Right forelimb (tissue), 1 donor: ENCODE measurements around the gene NTSR2.

Source experiments
- DNase-seq: peaks from one replicate; pipeline ENCODE4 v3.0.0-alpha.2; 2018

Gene NTSR2

DNA sequence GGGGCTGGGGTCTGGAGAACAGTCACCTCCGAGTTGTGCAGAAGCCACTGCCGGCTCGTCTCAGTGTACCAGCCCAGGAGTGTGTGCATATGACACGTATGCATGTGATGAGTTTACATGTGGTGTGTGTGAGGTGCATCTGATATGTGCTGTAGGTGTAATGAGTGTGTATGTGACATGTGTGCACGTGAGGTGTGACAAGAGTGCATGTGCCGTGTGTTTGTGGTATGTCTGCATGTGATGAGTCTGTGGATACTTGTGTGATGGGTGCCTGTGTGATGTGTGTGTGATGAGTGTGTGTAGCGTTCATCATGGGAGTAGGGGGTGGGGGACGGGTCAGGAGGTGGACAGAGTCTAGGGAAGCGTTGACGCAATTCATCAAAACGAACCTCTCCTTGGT lies 12.8 kb downstream of the NTSR2 start:
- DNase-seq: no peak

DNA sequence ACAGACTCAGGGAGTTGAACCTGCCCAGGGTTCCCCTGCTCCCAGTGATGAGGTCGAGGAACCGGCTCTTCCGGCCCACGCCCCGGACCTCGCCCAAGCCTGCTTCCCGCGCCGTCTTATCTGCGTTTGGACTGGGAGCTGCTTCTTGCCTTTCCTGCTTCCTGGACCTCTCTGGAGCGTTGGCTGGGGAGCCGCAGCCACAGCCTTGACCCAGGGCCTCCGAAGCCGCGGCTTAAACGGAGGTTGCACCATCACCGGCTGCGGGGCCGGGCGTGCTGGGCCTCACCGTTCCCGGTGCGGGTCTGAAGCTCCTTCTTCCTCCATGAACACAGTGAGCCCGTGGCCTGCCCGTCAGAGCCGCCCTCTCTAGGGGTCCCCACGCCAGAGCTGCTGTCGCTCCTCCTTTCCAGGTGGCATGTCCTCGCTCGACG lies 13.3 kb downstream of the NTSR2 start:
- DNase-seq: no peak

DNA sequence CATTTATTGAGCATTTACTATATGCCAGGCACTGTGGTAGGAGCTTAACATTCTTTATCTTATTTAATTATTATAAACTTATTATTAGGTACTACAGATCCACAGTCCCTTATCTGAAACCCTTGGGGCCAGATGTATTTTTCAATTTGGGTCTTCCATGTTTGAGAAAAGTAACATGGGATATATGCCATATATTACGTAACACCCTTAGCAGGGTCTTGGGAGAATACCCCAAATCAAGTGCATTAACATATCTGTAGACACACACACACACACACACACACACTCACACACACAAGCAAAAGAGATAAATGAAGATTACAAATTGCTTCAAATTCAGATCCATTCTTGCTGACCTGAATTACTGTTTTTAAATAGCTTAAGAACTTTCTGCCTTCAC lies 13.7 kb downstream of the NTSR2 start:
- no peak for DNase-seq

DNA sequence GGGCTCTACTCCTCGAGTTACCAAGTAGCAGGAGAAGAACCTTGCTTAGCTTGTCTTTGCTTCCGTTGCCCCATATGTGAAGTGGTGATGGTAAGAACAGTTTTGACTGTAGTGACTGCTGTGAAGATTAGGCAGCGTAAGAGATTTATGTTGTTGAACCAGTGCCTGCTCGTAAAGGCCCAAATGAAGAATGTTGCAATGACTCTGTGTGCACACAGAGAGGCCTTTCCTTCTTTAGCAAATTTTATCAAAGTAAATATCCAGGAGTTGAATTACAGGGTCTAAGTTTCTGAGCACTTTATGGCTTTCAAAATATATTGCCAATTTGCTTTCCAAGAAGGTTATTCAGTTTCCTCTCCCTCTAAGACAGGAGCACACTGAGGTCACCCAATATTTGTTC lies 14.5 kb downstream of the NTSR2 start:
- no peak for DNase-seq

DNA sequence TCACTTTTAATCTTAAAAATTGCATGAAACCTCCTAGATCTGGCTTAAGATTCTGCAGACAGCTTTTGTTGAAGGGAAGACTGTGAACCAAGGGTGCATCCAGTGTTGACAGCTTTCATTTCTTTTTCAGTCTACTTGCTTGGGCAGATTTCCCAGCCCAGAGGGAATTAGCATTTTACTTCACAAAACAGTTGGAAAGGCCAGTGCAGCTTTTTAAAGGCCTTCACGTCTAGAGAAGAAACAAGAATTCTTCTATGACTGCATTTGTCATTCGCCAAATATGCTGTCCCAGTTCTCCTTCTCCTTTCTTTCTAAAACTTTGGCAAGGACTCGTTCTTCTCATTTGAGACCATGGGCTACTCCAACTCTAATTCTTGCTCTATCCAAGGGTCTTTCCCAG lies 17.4 kb downstream of the NTSR2 start:
- no peak for DNase-seq

DNA sequence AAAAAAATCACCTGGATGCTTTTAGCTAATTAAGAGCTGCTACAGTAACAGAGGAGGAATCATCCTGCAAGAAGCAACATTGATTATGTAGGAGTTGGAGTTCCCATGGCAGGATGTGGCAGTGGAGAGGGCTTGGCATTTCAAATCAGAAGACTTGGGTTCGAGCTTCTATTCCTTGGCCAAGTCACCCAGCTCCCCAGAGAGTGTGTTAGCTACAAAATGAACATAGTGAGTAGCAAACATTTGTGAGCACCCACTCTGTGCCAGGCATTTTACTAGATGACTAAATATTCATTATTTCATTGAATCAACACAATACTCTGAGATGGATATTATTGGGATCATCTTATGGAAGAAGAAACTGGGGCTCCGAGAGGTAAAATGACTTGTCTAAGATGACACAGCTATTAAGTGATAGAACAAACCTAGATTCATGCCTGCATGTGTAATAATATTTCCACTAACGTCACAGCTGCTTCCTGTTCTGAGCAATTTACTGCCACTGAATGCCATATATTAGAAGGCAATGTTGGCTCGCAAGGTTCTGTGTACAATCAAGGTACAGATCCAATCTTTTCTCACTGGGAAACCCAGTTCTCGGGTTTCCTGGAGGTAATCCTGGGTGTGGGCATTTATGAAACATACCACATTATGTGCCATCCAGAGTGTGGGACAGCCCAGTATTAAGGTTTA lies 18.0 kb downstream of the NTSR2 start:
- no peak for DNase-seq

DNA sequence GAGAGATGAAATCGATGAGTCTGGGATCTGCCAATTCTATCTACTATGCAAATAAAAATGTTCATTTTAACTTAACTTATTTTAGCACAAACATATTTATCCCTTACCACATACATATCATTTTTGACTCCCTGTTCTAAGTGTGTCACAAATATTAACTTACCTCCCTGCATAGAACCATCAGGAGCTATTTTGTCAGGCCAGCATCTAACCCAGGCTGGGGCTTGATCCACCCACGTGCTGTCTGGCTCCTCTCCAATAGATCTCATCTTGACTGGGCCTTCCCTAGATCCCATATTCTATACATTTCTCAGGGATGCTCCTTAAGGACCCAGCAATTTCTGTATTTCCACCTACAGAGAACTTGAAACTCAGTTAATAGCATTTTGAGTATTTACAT lies 20.9 kb downstream of the NTSR2 start:
- DNase-seq: no peak

DNA sequence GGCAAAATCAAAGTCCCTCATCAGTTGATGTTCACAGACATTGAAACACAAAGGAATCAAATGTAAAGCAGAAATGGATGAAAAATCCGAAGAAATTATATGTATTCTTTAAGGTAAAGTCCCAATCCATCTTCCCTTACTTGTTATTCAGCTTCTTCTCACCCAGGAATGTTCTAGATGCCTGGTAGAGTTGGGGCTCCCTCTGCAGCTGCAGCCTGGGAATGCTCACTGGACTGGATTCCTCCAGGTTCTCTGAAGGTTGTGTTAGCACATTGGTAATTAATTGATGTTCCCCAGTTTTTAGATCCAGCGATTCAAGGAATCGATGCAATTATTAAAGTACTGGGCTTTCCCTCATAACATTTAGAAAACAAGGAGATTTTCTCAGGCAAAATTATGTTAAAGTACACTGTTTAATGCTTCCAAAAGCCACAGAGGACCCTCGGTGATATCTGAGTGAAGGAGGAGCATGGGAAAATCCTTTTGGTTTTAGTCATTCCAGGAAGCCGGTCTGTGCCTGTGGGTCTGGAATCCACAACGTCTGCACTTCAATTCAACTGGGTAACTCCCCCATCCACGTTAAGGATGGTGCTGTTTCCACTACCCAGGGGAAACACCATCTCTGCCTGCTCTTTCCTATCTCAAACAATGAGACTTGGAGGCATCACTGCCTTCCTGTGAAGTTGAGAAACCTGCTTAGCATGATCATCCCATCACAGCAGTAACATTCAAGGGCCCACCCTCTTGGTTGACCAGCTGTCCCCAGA lies 22.0 kb downstream of the NTSR2 start:
- DNase-seq: no peak

DNA sequence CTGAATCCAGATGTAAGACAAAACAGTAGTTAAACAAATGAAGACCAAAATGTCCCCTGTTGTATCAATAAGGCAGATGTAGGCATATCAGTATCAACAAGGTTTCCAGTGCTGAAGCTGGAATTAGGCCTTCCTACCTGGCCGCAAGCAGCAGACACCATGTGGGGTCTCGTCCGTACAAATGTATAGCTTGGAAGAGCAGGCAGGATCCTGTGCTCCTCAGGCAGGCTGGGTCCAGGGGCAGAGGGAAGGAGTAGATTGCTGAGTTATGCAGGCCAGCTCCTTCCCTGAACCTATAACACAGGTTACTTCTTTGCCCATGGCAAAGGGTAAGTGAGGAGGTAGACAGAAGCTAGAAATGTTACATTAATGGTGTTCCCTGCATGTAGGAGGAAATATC lies 23.5 kb downstream of the NTSR2 start:
- no peak for DNase-seq

DNA sequence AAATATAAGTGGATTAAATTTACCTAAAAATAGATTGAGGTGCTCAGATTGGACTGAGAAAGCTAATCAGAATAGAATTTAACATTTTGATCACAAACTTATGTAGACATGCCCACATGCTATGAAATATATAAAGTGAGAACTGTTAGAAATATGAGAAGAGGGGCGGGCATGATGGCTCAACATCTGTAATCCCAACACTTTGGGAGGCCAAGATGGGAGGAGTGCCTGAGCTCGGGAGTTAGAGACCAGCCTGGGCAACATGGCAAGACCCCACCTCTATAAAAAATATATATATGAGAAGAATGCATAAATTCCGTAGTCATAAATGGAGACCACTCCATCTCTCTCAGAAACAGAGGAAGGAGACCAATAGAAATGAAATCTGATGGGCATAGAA lies 25.7 kb downstream of the NTSR2 start:
- no peak for DNase-seq

DNA sequence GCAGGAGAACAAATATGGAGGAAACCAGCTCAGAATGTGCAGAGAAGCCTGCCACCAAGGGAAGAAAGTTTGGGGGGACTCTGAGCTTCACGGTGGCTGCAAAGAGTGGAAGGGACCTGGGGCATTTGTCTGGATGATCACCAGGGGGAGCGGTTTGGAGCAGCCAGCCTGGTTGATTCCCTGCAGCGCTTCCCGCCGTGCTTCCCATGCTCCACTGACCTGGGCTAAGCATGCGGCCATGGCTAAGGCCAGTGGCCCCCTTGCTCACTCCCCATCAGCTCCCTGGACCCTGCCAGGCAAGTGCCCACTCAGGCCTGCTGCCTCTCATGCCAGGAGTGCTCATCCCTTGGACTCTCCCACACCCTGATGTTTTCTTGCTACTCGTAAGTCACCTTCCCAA lies 27.0 kb downstream of the NTSR2 start:
- DNase-seq: no peak

DNA sequence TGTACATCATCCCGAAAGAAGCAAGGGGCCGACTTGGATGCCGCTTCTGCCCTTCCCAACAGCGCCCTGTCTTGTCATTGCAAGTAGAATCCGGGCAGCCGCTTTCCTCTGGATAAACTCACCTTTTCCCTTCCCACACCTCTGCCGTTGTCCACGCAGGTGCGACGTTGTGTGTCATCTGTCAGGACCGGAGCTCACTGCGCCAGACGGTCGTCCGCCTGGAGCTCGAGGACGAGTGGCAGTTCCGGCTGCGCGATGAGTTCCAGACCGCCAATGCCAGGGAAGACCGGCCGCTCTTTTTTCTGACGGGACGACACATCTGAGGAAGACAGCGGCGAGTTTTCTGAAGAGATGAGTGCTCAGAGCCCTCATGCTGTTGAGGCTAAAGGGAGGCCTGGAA lies 29.9 kb downstream of the NTSR2 start:
- no peak for DNase-seq

DNA sequence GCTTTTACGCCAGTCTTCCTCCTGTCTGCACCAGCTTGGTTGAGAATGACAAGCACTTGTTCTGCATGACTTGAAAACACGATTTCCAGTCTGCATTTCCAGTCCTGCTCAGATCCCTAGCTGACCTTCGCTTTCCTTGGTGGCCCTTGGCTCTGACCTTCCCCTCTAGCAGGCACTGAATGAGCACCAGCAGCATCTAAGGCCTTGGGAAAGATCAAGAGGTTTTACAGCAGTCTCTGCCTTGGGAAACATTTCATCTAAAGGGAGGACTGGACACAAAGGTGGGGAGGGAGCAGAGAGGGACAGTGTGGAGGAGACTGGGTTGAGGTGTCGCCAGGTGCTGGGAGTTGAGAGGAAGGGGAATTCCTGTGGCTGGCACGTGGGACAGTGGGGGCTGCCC lies 30.5 kb downstream of the NTSR2 start:
- no peak for DNase-seq

DNA sequence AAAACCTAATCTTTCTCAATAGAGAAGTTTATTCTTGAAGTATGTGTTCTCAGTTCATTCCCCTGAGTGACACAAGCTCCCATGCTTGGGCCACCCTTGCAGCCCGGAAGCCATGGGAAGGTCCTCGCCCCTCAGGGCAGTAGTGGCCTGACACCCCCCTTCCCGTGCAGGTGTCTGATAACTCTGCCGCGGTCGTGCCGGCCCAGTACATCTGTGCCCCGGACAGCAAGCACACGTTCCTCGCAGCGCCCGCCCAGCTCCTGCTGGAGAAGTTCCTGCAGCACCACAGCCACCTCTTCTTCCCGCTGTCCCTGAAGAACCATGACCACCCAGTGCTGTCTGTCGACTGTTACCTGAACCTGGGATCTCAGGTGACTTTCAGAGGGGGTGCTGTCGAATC lies 32.4 kb downstream of the NTSR2 start:
- DNase-seq: no peak

DNA sequence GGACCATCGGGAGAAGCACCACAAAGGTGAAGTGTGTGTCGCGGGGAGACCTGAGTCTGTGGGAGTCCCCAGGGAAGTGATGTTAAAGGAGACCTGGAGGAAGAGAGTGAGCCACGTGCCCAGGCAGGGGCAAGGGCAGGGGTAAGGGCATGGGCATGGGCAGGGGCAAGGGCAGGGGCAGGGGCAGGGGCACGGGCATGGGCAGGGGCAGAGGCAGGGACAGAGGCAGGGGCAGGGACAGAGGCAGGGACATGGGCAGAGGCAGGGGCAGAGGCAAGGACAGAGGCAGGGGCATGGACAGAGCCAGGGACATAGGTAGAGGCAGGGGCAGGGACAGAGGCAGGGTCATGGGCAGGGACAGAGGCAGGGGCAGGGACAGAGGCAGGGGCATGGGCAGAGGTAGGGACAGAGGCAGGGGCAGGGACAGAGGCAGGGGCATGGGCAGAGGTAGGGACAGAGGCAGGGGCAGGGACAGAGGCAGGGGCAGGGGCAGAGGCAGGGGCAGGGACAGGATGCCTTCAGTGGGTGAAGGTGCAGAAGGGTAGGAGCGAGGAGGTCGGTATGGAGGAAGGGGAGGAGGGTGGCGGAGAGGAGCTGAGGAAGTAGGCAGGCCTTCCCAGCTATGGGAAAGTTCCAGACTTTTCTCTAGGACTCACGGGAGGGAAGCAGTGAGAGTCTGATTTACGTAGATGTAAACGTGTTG lies 33.3 kb downstream of the NTSR2 start:
- no peak for DNase-seq

DNA sequence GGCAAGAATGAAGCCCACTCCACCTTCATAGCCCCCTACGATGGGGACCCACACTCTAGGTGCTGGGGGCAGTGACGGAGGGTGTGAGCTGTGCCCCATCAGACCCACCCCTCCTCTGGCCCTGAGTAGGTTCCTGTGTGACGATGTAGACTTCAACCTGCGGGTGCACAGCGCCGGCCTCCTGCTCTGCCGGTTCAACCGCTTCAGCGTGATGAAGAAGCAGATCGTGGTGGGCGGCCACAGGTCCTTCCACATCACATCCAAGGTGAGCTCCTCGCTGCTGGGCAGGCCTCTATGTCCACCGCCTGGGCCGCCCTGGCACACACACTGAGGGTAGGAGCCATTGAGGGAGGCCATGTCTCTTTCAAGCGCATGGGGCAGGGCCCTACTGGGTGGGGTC lies 34.9 kb downstream of the NTSR2 start:
- no peak for DNase-seq

DNA sequence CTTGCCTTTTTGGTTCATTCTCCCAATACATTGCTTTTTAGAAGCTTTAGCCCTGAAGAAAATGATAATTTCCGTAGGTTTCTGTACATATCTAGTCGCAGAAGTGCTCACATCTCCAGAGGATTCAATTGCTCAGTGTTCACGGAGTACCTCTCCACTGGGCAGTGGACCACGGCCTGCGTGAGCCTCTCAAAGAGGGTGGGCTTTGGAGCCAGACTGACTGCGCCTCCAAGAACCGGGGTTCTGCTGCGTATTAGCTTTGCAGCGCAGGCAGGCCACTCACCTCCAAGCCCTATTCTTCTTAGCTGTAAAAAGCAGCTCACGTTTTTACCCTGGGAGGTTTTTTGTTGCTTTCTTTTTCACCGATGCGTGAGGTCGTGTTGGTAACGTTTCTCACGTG lies 35.4 kb downstream of the NTSR2 start:
- DNase-seq: no peak

DNA sequence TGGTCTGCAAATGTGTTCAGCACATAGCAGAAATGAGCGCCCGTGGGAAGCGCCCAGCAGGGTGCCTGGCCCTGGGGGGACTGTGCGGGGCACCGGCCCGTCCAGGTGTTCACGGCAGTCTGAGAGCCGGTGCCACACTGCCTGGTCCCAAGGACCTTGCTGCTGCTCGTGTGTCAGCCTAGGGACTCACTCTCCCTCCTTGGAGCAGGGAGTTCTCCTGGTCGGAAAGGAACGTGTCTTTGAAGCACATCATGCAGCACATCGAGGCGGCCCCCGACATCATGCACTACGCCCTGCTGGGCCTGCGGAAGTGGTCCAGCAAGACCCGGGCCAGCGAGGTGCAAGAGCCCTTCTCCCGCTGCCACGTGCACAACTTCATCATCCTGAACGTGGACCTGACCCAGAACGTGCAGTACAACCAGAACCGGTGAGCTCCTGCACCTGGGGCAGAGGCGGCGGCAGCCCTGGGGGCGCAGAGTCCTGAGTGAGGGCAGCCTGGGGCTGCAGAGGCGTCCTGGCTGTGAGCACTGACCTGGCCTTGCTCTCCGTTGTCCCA lies 36.0 kb downstream of the NTSR2 start:
- no peak for DNase-seq

DNA sequence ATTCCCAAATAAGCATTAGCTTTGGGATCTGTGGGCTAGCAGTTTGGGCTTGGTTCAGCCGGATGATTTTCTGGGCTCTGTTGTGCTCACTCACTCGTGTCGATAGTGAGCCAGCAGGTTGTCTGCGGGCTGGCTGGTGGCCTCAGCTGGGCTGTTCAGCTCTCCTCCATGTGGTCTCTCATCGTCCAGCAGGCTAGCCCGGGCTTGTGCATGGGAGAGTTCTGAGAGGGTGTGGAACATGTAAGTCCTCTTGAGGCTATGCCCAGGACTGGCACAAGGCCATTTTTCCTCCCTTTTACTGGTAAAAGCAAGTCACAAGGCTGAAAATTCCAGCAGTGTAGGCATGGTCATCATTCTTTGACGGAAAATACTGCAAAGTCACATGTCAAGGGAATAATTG lies 38.5 kb downstream of the NTSR2 start:
- DNase-seq: no peak

DNA sequence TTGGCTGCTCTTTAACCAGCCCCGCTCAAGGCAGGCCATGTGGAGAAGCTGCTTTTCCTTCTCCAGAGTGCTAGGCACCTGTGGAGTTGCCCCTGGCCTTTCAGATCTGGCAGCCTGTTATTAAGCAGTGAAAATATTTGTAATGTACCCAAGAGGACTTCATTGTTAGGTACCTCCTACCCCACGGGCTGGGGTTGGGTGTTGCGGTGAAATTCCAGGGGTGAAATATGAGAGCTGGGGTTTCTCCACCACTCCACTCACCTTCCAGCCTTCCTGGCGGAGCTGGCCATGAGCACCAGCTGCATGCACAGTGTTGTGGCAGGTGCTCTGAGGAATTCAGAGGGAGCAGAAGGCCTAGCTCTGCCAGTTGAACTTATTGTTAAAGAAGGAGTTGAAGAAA lies 39.1 kb downstream of the NTSR2 start:
- no peak for DNase-seq

DNA sequence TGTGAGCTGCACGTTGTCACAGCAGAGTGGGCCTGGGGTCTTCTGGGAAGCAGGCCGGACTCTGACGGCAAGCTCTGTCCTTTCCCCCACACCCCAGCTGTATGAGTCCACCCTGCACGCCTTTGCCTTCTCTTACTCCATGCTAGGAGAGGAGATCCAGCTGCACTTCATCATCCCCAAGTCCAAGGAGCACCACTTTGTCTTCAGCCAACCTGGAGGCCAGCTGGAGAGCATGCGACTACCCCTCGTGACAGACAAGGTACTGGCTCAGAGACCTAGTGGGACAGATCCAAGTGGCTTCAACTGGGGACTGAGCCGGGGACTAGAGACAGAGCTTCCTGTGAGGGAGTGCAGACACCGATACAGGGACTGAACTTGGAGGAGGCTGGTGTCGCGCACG lies 40.1 kb downstream of the NTSR2 start:
- DNase-seq: no peak

DNA sequence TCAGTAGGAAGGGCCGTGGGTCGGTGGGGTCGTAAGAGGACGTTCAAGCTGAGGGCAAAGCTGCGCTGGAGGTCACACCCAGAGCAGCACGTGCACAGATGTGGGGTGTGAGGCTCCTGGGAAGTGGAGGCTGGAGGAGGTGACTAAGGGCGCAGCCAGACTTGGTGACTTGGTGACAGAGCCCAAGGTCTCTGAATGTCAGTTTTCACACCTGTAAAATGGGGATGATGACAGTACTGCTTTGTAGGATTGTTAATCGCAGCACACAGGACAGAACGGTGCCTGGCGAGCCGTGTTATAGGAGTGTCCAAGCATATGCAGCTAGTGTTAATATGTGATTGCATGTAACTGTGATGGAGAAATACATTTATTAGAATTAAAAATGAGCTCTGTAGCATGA lies 40.8 kb downstream of the NTSR2 start:
- DNase-seq: no peak

DNA sequence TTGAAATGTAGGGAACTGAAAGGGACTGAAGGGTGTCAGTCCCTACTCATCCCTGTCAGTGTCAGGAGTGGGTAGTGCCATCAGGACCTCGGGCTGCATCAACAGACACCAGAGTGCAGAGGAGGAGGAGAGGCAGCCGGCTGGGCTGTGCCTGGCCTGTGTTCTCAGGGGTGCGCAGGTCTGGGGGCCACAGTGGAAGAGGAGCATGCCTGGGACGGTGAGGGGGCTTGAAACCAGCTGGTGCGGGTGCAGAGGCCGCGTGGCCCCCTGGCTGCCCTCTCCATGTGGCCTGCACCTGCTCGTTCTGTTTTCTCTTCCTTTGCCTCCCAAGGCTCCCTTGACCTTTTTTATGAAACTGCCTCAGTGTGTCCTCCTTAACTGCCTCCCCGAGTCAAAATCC lies 41.3 kb downstream of the NTSR2 start:
- DNase-seq: no peak

DNA sequence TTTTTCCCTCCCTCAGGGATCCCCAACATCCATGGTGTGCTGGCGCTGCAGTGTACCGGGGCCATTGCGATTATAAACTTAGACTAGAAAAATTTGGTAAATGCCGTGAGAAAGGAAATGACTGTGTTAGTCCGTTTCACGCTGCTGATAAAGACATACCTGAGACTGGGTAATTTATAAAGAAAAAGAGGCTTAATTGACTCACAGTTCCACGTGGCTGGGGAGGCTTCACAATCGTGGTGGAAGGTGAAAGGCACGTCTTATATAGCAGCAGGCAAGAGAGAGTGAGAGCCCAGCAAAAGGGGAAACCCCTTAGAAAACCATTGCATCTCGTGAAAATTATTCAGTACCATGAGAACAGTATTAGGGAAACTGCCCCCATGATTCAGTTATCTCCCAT lies 44.3 kb downstream of the NTSR2 start:
- DNase-seq: no peak
